ENCODE measurements around the gene TSPAN7.

TSPAN7 gene

DNA sequence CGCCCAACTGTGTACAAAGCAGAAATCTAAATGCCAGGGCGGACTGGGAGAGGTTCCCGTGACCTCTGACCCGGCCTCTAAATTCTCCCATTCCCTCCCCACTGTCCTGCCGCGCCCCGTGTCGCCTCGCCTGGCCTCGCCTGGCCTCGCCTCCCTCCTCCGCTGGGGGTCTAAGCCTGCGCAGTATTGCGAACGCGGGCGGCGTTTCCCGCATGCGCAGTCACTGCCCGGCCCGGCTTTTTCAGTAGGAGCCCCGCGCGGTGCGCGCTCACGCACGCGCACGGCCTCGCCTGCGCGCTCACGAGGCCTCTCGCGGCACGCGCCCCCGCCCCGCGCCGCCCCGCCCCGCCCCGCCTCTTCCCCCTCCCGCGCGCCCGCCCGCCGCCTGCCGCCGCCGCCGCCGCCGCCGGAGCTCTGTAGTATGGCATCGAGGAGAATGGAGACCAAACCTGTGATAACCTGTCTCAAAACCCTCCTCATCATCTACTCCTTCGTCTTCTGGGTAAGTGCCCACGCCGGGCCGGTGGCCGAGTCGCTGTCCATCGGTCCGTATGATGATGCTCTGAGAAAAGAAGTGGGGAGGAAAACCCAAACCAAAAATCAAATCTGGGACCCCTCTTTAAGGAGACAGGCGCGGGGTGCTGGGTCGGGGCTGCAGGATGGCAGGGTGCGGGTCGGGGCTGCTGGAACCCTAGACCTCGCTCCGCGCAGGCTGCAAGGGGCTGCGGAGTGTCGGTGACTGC is at the start of gene TSPAN7:
TSPAN7 (plus strand) TSS at position 417 of the 743 bp plus-strand sequence; CDS start at position 422, 5 bp downstream.
- DNase-seq, result peak; percentile 91

GRCh38 chrX:38513112-38513742 is 48.1 kb upstream of the TSPAN7 start:
- DNase-seq, result peak; percentile 51

DNA sequence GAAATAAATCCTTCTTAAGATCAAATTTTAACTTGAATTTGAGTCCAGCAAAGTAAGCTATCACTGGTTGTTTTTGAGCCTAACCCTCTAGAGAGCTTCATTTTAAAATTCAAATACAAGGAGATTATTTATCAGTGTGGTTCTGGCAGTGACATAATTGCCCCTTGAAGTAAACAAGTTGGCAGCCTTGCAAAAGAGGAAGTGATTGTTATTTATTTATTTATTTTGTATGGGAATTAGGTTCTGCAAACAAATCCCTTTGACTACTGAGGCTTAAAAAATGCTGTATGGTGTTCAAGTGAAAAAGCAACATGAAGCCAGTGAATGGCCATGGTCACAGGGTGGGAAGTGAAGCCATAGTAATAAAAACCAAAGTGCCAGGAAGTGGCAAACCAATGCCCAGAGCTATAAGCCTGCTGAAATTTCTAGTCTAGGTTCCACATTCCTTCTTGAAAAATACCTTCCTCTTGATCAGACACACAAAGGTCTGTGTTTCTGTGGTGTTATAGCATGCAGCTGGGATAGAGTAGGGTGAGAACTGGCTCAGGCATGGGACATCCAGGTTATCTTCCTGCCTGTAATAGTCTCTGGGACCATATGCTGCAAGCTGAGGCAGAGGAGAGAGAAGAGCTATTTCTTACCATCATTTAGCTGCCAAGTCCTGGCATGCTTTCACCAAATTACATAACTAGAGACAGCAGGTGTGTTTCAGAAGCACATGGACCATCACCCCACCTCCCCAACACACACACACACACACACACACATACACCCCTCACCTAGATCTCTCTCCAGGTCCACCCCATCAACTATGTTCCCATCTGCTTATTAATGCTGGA is 47.1 kb upstream of the TSPAN7 start:
- DNase-seq, result peak; percentile 11

DNA sequence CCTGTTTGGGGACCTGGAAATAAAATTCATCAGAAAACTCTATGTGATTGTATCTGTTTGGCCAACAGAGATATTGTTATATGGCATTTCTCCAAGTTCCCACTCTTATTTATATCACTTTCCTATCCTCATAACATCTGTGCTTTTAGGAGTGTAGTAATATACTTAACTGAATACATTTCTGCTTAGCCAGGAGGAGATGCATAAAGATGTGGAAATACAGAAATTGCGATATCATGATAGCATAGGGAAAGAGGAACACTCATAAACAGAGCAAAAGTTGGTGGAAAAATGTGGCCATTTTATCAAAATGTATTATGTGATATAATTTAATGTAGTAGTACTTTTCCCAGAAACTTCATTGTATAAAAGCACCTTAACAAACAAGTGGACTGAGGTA is 46.1 kb upstream of the TSPAN7 start:
- no peak for DNase-seq

DNA sequence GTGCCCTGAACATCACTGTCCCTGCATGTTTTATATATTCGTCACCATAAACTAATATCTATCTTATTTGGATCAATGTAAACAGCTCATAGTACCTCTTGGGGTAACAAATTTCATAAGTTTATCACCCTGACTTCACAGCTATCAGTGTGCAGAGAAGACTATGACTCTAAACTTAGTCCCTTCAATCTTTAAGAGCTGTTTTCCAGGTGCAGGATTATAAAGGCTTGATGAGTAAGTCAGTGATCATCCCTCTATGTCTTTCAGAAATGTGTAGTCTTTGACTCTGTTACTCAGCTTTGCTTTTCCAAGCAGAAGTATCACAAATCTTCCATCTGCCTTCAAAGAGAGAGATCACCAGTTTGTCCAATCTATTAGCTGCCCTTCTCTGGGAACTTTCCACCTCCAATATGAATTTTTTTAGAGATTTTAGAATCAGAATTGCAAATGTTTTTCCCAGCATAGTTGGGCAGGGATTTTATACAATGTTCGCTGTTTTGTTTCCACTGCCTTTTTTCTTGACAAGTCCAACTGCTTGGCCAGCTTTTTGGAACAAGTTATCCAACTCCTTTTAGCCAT is 45.1 kb upstream of the TSPAN7 start:
- no peak for DNase-seq

DNA sequence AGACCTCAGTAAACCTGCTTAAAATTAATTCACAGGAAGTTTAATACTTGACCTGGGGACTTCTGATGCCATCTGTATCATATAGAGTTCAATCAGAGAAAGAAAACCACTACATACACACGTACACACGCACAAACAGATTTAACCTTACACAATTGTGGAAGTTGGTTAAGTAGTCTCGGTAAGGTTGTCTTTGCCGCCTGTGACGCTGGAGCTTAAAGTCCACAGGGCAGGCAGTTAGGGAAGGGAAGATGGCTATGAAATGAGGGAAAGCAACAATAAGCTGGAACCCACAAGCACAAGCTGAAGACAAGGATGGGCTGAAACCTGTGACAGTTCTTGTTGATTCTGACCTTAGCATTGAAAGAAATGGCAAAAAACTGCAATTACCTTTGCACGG is 41.7 kb upstream of the TSPAN7 start:
- DNase-seq, result no peak

- no peak for DNase-seq
Observed at GRCh38 chrX:38538134-38538533, 23.2 kb upstream of the TSPAN7 start.

- no peak for DNase-seq
Observed at GRCh38 chrX:38539748-38540147, 21.6 kb upstream of the TSPAN7 start.

DNA sequence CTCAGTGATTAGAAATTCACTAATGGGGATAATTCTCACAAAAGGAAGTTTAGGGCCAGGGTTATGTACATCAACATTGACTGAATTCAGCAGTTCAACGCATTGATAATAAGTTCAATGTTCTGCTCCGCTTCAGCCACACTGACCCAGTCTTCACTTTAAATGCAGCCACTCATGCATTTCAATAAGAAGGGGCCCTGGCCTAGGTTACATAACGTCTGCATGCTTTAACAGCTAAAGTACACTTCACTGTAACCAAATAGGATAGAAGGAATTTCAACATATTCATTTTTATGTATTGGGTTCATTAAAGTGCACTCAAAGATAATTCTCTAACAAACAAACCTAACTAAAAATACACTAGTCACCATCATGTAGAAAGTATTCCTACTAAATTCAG is 12.8 kb upstream of the TSPAN7 start:
- no peak for DNase-seq

GRCh38 chrX:38552721-38553120 is 8.6 kb upstream of the TSPAN7 start:
- no peak for DNase-seq

GRCh38 chrX:38558686-38559085 is 2.7 kb upstream of the TSPAN7 start:
- DNase-seq, result no peak

- DNase-seq, result no peak
Observed at GRCh38 chrX:38560776-38561125, 591 bp upstream of the TSPAN7 start.

DNA sequence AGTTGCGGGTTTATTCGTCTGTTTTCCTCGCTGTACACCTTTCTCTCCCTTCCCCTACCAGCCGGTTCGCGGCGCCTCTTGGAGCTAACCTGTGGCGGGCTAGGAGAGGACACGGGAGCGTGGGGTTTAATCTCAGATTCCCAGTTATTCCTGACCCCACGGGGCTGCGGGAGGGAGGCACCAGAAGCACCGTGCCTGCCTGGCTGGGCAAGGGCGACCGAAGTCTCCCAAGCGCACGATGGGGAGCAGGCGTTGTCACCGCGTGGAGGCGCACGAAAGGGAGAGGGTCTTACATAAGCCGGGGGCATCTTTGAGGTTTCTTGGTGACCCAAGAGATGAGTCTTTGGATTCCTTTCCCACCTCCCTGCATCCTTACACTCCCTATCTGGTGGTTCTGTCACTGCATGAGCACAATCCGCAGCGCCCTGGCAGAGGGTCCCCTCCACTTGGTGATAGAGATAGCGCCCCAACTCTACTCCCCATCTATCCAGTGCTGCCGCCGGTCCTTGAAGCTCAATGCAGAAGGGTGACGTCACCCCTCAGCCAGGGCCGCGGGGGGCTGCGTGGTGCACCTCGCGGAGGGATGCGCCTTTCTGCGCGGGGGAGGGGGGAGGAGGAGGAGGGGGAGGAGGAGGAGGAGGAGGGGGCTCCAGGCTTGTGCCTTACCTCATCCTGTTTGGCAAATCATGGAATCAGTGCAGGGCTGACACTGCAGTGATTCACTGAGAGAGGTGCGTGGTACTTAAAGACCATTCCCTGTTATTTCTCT is 793 bp downstream of the TSPAN7 start:
- peak; percentile 87 for DNase-seq

- DNase-seq, result peak; percentile 31
Observed at GRCh38 chrX:38563030-38563429, 1.7 kb downstream of the TSPAN7 start.

- DNase-seq, result no peak
Observed at GRCh38 chrX:38570396-38570795, 9.1 kb downstream of the TSPAN7 start.

DNA sequence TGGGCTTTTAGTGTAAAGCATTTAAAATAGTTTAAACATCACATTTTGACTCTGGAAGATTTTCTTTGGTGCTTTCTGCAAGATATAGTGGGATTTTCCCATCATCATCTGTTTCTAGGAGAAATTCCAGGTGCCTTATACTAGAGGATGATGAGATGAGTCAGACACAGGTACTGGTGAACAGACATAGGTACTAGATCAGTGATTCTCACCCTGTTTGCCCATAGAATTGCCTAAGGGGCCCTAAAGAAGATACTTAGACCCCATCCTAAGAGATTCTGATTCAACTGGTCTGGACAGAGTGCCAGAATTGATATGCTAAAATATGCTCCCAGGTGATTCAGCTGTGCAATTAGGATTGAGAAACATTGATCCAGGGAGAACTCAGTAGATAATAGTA is 9.7 kb downstream of the TSPAN7 start:
- no peak for DNase-seq

GRCh38 chrX:38574858-38575257 is 13.5 kb downstream of the TSPAN7 start:
- DNase-seq, result no peak

DNA sequence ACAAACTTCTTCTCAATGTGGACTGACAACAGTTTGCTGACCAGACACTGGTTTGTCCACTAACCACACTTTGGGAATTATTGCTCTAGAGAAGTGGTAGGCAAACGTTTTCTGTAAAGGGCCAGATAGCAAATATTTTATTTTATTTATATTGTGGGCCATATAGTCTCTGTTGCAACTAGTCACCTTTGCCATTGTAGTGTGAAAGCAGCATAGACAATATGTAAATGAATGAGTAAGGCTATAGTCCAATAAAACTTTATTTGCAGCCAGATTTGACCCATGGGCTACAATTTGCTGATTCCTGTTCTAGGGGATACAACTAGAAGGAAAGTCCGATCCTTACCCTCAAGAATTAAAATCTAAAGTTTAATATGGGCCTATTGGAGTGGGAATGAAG is 14.5 kb downstream of the TSPAN7 start:
- DNase-seq, result no peak

- no peak for DNase-seq
Observed at GRCh38 chrX:38577738-38578137, 16.4 kb downstream of the TSPAN7 start.

- DNase-seq, result peak; percentile 9
Observed at GRCh38 chrX:38578167-38578566, 16.8 kb downstream of the TSPAN7 start.

- DNase-seq, result no peak
Observed at GRCh38 chrX:38583181-38583580, 21.8 kb downstream of the TSPAN7 start.

- DNase-seq, result no peak
Observed at GRCh38 chrX:38594434-38594833, 33.1 kb downstream of the TSPAN7 start.

DNA sequence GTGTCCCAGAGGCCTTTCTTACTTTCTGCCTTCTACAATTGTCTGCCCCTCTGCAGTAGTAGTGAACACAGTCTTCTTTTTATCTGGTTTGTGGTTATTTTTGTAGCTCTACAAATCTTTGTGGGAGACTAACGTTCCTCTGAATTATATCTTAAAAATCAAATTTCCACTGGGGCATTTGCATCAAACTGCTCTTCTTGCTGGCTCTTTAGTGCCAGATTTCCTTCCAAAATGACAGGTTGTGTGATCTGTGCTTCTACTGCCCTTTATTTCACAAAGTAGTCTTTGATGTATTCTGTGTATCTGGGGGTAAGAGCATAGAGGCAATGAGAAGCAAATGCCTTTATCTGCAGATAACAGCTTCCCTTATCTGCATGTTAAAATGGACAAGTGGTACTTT is 34.5 kb downstream of the TSPAN7 start:
- no peak for DNase-seq

All from NCI-H69 (cell line).